ENCODE results near the gene ABHD17B.

ABHD17B gene

DNA sequence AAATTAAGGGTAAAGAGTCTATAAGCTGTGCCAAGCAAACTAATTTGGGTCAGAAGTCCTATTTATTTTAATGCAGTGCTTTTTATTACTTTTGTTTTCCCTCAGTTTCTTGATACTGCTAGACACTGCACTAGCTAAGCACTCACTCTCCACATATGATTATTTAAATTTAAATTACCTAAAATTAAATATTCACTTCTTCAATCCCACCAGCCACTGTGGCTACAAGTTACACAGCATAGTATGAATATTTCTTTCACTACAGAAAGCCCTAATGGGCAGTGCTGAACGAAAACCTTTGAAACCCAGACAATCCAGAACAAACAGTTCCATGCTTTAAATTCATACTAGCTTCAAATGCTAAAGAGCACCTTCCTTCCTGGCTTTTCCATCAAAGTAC is 23.6 kb downstream of the ABHD17B start:
- H3K4me2 ChIP-seq (ENCODE audit: low read depth, low read length, poor library complexity, severe bottlenecking) = peak overlapping the region; percentile 37
- 0 out of 2 replicates have a peak, but pooled peaks cover 6% of the 10 kb centered on the region for H3F3A ChIP-seq (ENCODE audit: low read depth)
- H4K20me1 ChIP-seq (ENCODE audit: insufficient read depth, low read length, poor library complexity, severe bottlenecking) = peaks cover 82% of the 10 kb centered on the region
- no peak for TF ChIP-seq EZH2phosphoT487 (IDR thresholded peaks at IDR 0.05; ENCODE audit: borderline replicate concordance)
- TF ChIP-seq, protein P1, sequence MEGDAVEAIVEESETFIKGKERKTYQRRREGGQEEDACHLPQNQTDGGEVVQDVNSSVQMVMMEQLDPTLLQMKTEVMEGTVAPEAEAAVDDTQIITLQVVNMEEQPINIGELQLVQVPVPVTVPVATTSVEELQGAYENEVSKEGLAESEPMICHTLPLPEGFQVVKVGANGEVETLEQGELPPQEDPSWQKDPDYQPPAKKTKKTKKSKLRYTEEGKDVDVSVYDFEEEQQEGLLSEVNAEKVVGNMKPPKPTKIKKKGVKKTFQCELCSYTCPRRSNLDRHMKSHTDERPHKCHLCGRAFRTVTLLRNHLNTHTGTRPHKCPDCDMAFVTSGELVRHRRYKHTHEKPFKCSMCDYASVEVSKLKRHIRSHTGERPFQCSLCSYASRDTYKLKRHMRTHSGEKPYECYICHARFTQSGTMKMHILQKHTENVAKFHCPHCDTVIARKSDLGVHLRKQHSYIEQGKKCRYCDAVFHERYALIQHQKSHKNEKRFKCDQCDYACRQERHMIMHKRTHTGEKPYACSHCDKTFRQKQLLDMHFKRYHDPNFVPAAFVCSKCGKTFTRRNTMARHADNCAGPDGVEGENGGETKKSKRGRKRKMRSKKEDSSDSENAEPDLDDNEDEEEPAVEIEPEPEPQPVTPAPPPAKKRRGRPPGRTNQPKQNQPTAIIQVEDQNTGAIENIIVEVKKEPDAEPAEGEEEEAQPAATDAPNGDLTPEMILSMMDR (conservative IDR thresholded peaks at IDR 0.05; ENCODE audit: low read length) = no peak
- H3K9ac ChIP-seq (ENCODE audit: low read depth, low read length, poor library complexity, severe bottlenecking) = no peak overlapping the region
- peaks cover 6% of the 10 kb centered on the region for H3K27me3 ChIP-seq (ENCODE audit: insufficient read depth, low read length, poor library complexity, severe bottlenecking)
- peaks cover 100% of the 10 kb centered on the region for H3K79me2 ChIP-seq (ENCODE audit: insufficient read depth, low read length)
- peaks cover 42% of the 10 kb centered on the region for H3K4me1 ChIP-seq (ENCODE audit: insufficient read depth, low read length, poor library complexity, severe bottlenecking)
- H3K4me3 ChIP-seq (ENCODE audit: low read length, poor library complexity, severe bottlenecking) = no peak overlapping the region
- no peak overlapping the region for H2AFZ ChIP-seq (ENCODE audit: low read length)
- peaks cover 11% of the 10 kb centered on the region; the same call in 1 of the 2 replicates for H3K9me3 ChIP-seq (ENCODE audit: insufficient read depth, low read depth, low read length)
- peaks cover 24% of the 10 kb centered on the region for H3K36me3 ChIP-seq (ENCODE audit: insufficient read depth, low read length)
- no peaks in the 10 kb centered on the region for H3K9me2 ChIP-seq (replicated peaks; ENCODE audit: low read depth, low read length)

DNA sequence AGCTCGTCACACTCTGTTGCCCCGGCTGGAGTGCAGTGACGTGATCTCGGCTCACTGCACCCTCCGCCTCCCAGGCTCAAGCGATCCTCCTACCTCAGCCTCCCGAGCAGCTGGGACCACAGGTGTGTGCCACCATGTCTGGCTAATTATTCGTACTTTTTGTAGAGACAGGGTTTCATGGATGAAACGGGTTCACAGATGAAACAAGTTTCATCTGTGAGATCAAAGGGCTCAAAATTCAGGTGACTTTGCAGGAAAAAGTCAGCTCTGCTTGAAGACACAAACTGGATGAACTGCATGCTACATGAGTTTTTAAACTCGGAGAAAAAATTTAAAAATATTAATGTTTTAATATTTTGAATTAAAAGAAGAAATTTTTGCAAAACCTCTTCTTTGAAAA is 24.5 kb downstream of the ABHD17B start:
- H4K20me1 ChIP-seq (ENCODE audit: insufficient read depth, low read length, poor library complexity, severe bottlenecking) = peaks cover 84% of the 10 kb centered on the region
- peaks cover 11% of the 10 kb centered on the region; the same call in 1 of the 2 replicates for H3K9me3 ChIP-seq (ENCODE audit: insufficient read depth, low read depth, low read length)
- H3K4me3 ChIP-seq (ENCODE audit: low read length, poor library complexity, severe bottlenecking) = no peak overlapping the region
- H3K4me2 ChIP-seq (ENCODE audit: low read depth, low read length, poor library complexity, severe bottlenecking) = no peak overlapping the region
- no peak overlapping the region for H3K9ac ChIP-seq (ENCODE audit: low read depth, low read length, poor library complexity, severe bottlenecking)
- 0 out of 2 replicates have a peak, but pooled peaks cover 6% of the 10 kb centered on the region for H3F3A ChIP-seq (ENCODE audit: low read depth)
- no peaks in the 10 kb centered on the region for H3K9me2 ChIP-seq (replicated peaks; ENCODE audit: low read depth, low read length)
- TF ChIP-seq EZH2phosphoT487 (IDR thresholded peaks at IDR 0.05; ENCODE audit: borderline replicate concordance) = no peak
- TF ChIP-seq, protein P1 (conservative IDR thresholded peaks at IDR 0.05; ENCODE audit: low read length) = no peak
- peaks cover 31% of the 10 kb centered on the region for H3K36me3 ChIP-seq (ENCODE audit: insufficient read depth, low read length)
- peaks cover 6% of the 10 kb centered on the region for H3K27me3 ChIP-seq (ENCODE audit: insufficient read depth, low read length, poor library complexity, severe bottlenecking)
- no peak overlapping the region for H2AFZ ChIP-seq (ENCODE audit: low read length)
- peaks cover 100% of the 10 kb centered on the region for H3K79me2 ChIP-seq (ENCODE audit: insufficient read depth, low read length)
- peaks cover 36% of the 10 kb centered on the region for H3K4me1 ChIP-seq (ENCODE audit: insufficient read depth, low read length, poor library complexity, severe bottlenecking)

DNA sequence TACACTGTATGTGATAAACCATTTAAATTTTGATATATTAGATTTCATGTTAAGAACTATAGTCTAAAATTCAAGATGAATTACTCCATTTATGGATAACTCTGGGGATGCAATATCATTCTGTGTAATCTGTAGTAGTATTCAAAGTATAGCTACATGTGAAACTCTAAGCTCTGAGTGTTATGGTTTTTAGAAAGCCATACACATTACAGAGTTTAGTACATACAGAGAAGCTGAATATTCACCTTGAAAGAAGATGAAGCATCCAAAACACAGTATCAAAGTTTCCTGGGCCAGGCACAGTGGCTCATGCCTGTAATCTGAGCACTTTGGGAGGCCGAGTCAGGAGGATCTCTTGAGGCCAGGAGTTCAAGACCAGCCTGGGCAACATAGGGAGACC is 25.0 kb downstream of the ABHD17B start:
- Histone ChIP-seq H3K79me2 (ENCODE audit: insufficient read depth, low read length) (peaks cover 100% of the 10 kb centered on the region), H3K9ac (ENCODE audit: low read depth, low read length, poor library complexity, severe bottlenecking) (no peak overlapping the region), H3K27me3 (ENCODE audit: insufficient read depth, low read length, poor library complexity, severe bottlenecking) (peaks cover 6% of the 10 kb centered on the region), H3F3A (ENCODE audit: low read depth) (0 out of 2 replicates have a peak, but pooled peaks cover 6% of the 10 kb centered on the region), H3K36me3 (ENCODE audit: insufficient read depth, low read length) (peaks cover 37% of the 10 kb centered on the region), H4K20me1 (ENCODE audit: insufficient read depth, low read length, poor library complexity, severe bottlenecking) (peaks cover 84% of the 10 kb centered on the region), H3K9me3 (ENCODE audit: insufficient read depth, low read depth, low read length) (peaks cover 11% of the 10 kb centered on the region; the same call in 1 of the 2 replicates), H3K4me2 (ENCODE audit: low read depth, low read length, poor library complexity, severe bottlenecking) (no peak overlapping the region), H3K4me3 (ENCODE audit: low read length, poor library complexity, severe bottlenecking) (no peak overlapping the region), H2AFZ (ENCODE audit: low read length) (no peak overlapping the region), H3K4me1 (ENCODE audit: insufficient read depth, low read length, poor library complexity, severe bottlenecking) (peaks cover 32% of the 10 kb centered on the region), H3K9me2 (replicated peaks; ENCODE audit: low read depth, low read length) (no peaks in the 10 kb centered on the region)
- no peak for TF ChIP-seq EZH2phosphoT487 (IDR thresholded peaks at IDR 0.05; ENCODE audit: borderline replicate concordance)
- TF ChIP-seq, protein P1 (conservative IDR thresholded peaks at IDR 0.05; ENCODE audit: low read length) = no peak
